Esophagus muscularis mucosa (tissue), 4 donors: Measurements from ENCODE around the gene TAX1BP3. TPM values are rescaled to one million over a fixed set of nuclear protein-coding genes. Genes with fewer than 3 reads are reported as not detected.
A peak's percentile ranks its signal among the peaks of the same experiment; 100 is the strongest.

ENCODE experiments used
- DNase-seq: peaks from one replicate; pipeline ENCODE4 v3.0.0-alpha.2; 2017; ENCODE audit errors: extremely low spot score
- H3K27ac ChIP-seq, 4 donors: fragments of 200-600 bp; sonication (generic); replicated peaks in 1 of 4; 1 replicate in 3 of 4; 2 replicates in 1 of 4; pipeline ENCODE4 v1.5.1; 2016 to 2019; ENCODE audit warnings: mild to moderate bottlenecking in 1 of 4
- H3K27me3 ChIP-seq, 4 donors: fragments of 200-600 bp; sonication (generic); one replicate each; pipeline versions ENCODE4 v1.5.1 to v1.6.0; 2016 to 2019
- H3K36me3 ChIP-seq, 4 donors: fragments of 200-600 bp; sonication (generic); one replicate each; pipeline ENCODE4 v1.5.1; 2016 to 2019
- H3K4me1 ChIP-seq, 4 donors: fragments of 200-600 bp; sonication (generic); one replicate each; pipeline ENCODE4 v1.5.1; 2016 to 2019
- H3K4me3 ChIP-seq, 4 donors: fragments of 200-600 bp; sonication (generic); 1 replicate in 2 of 4; 2 replicates in 2 of 4; pipeline ENCODE4 v1.5.1; 2016 to 2019; ENCODE audit warnings: mild to moderate bottlenecking in 4 of 4, moderate library complexity in 1 of 4
- H3K9me3 ChIP-seq, 4 donors: fragments of 200-600 bp; sonication (generic); 1 replicate in 3 of 4; 2 replicates in 1 of 4; pipeline ENCODE4 v1.5.1; 2016 to 2019
- CTCF ChIP-seq, 3 experiments: fragments of 200-600 bp in 2 of 3; fragments of 450-650 bp in 1 of 3; sonication (generic) in 2 of 3; IDR thresholded peaks; one replicate each; pipeline ENCODE4 v1.5.1; 2017 to 2019; ENCODE audit warnings: antibody characterized with exemption in 3 of 3, mild to moderate bottlenecking in 2 of 3, moderate library complexity in 1 of 3
- EP300 ChIP-seq: sonication (generic); formaldehyde crosslinking; IDR thresholded peaks from one replicate; pipeline ENCODE4 v1.6.1; 2017; ENCODE audit warnings: antibody characterized with exemption
- POLR2A ChIP-seq: fragments of 450-650 bp; IDR thresholded peaks from one replicate; pipeline ENCODE4 v1.6.1; 2017; ENCODE audit warnings: antibody characterized with exemption, moderate library complexity, mild to moderate bottlenecking, low read depth
- POLR2AphosphoS5 ChIP-seq, 2 donors: sonication (generic); formaldehyde crosslinking; IDR thresholded peaks; one replicate each; pipeline ENCODE4 v1.6.1; 2017; ENCODE audit warnings: antibody characterized with exemption in 2 of 2
- WGBS: methylation state at CpG from one replicate; pipeline ENCODE4 v1.1.5; 2018; 5-methylcytosine and 5-hydroxymethylcytosine counted together
- intact Hi-C: fragments of 100-400 bp; cut with DNase I; formaldehyde crosslinking; loops from one replicate; pipeline ENCODE4 v1.15.1; 2023
- total RNA-seq, 4 donors: library from RNA; depleted of rRNA; stranded (reverse); fragments of >200 nt; gene quantifications; one replicate each; pipeline versions ENCODE4 v1.1.0 to v1.2.1, GENCODE V29; 2016

TAX1BP3 gene
- total RNA-seq, 4 donors from 2014 or later, result 98.0 to 175 (median 115) TPM

GRCh38 chr17:3658784-3659449, 9.5 kb downstream of the TAX1BP3 start:
- no peaks in the 10 kb centered on the region for H3K9me3 ChIP-seq
- WGBS, result 74% methylated on average over 18 of the region's 22 CpGs
- no peak for DNase-seq

GRCh38 chr17:3657874-3658783, 10.2 kb downstream of the TAX1BP3 start:
- peak overlapping the region; percentile 72 to 87 (median 78) for H3K27ac ChIP-seq
- no peak for DNase-seq
- intact Hi-C loops, result no loop called here
- no peak for TF ChIP-seq CTCF (IDR thresholded peaks at IDR 0.05)
- no peak for TF ChIP-seq EP300
- TF ChIP-seq POLR2A, result no peak
- TF ChIP-seq POLR2AphosphoS5 (IDR thresholded peaks at IDR 0.05), result no peak
- H3K4me1 ChIP-seq, result peaks cover 21 to 40% (median 33%) of the 10 kb centered on the region in 4 donors
- no peaks in the 10 kb centered on the region for H3K27me3 ChIP-seq
- WGBS, result 91% methylated on average over 34 of the region's 42 CpGs
- no peak overlapping the region for H3K4me3 ChIP-seq
- peaks cover 1 to 45% (median 25%) of the 10 kb centered on the region in 4 donors for H3K36me3 ChIP-seq
- H3K9me3 ChIP-seq, result no peaks in the 10 kb centered on the region

More at GRCh38 chr17:3658784-3659449, 9.5 kb downstream of the TAX1BP3 start:
- TF ChIP-seq EP300 (no peak), POLR2A (no peak), CTCF (IDR thresholded peaks at IDR 0.05) (no peak), POLR2AphosphoS5 (IDR thresholded peaks at IDR 0.05) (no peak)
- Histone ChIP-seq H3K4me1 (peaks cover 21 to 40% (median 33%) of the 10 kb centered on the region in 4 donors), H3K36me3 (peaks cover 9 to 53% (median 33%) of the 10 kb centered on the region in 4 donors), H3K27ac (peak overlapping the region; percentile 72 to 87 (median 78)), H3K4me3 (peak overlapping the region in 1 of 4 donors; percentile 5), H3K27me3 (no peaks in the 10 kb centered on the region)
- intact Hi-C loops, result no loop called here

GRCh38 chr17:3657588-3657869, 10.8 kb downstream of the TAX1BP3 start:
- 78% methylated on average over 7 of the region's 7 CpGs for WGBS
- H3K4me1 ChIP-seq, result peaks cover 21 to 40% (median 33%) of the 10 kb centered on the region in 4 donors
- H3K27me3 ChIP-seq, result no peaks in the 10 kb centered on the region
- H3K27ac ChIP-seq, result no peak overlapping the region
- TF ChIP-seq POLR2A (no peak), CTCF (IDR thresholded peaks at IDR 0.05) (no peak), EP300 (no peak), POLR2AphosphoS5 (IDR thresholded peaks at IDR 0.05) (no peak)
- intact Hi-C loops, result no loop called here
- no peaks in the 10 kb centered on the region for H3K9me3 ChIP-seq
- no peak for DNase-seq
- H3K36me3 ChIP-seq, result peaks cover 0 to 39% (median 19%) of the 10 kb centered on the region in 4 donors
- no peak overlapping the region for H3K4me3 ChIP-seq

GRCh38 chr17:3656755-3657587, 11.4 kb downstream of the TAX1BP3 start:
- Histone ChIP-seq H3K27ac (no peak overlapping the region), H3K27me3 (no peaks in the 10 kb centered on the region), H3K4me1 (peaks cover 21 to 40% (median 33%) of the 10 kb centered on the region in 4 donors), H3K4me3 (no peak overlapping the region), H3K36me3 (peaks cover 0 to 34% (median 14%) of the 10 kb centered on the region in 4 donors), H3K9me3 (no peaks in the 10 kb centered on the region)
- intact Hi-C loops, result no loop called here
- 91% methylated on average over 15 of the region's 16 CpGs for WGBS
- no peak for DNase-seq
- TF ChIP-seq CTCF (IDR thresholded peaks at IDR 0.05), result no peak
- no peak for TF ChIP-seq EP300
- no peak for TF ChIP-seq POLR2A
- TF ChIP-seq POLR2AphosphoS5 (IDR thresholded peaks at IDR 0.05), result no peak
